Measurements from ENCODE around the gene PLCB2. TPM values are rescaled to one million over a fixed set of nuclear protein-coding genes. Genes with fewer than 3 reads are reported as not detected.

Gene PLCB2
- total RNA-seq, 1 donor from 2014 or later: 3.7 TPM

DNA sequence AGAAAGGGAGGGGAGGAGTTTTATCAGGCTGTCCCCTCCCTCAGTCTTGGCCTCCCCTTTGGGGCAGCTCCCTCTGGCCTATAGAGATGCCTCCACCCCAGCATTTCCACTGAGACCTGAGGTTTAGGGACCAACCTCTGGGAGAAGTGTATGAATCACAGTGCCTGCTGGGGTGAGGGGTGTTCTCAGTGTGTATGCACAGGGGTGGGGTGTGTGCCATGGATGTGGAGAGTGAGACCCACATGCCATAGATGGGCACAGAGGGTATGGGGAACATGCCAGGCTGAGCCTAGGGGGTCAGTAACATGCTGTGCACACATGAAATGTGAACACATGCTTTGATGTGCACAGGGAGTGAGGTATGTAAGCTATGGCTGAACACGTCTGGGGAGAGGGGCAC is 12.4 kb downstream of the PLCB2 start:
- H3K4me3 ChIP-seq (ENCODE audit: insufficient read depth, low read depth, low read length): no peak overlapping the region
- no peak overlapping the region for H3K27ac ChIP-seq (ENCODE audit: low read depth, low read length)
- peaks cover 4% of the 10 kb centered on the region for H3K4me1 ChIP-seq (ENCODE audit: insufficient read depth, low read length)
- FAIRE-seq: no peak
- H3K27ac Mint-ChIP-seq (ENCODE audit: unreplicated experiment): no peak overlapping the region
- no peak overlapping the region for H3K9ac ChIP-seq (ENCODE audit: low read length)
- no peaks in the 10 kb centered on the region for H3K9me3 ChIP-seq (ENCODE audit: insufficient read depth, low read depth, low read length)
- no peak for DNase-seq (ENCODE audit: low read depth)
- no peaks in the 10 kb centered on the region for H4K20me1 ChIP-seq (ENCODE audit: insufficient read depth, low read length)
- TF ChIP-seq, protein P1, sequence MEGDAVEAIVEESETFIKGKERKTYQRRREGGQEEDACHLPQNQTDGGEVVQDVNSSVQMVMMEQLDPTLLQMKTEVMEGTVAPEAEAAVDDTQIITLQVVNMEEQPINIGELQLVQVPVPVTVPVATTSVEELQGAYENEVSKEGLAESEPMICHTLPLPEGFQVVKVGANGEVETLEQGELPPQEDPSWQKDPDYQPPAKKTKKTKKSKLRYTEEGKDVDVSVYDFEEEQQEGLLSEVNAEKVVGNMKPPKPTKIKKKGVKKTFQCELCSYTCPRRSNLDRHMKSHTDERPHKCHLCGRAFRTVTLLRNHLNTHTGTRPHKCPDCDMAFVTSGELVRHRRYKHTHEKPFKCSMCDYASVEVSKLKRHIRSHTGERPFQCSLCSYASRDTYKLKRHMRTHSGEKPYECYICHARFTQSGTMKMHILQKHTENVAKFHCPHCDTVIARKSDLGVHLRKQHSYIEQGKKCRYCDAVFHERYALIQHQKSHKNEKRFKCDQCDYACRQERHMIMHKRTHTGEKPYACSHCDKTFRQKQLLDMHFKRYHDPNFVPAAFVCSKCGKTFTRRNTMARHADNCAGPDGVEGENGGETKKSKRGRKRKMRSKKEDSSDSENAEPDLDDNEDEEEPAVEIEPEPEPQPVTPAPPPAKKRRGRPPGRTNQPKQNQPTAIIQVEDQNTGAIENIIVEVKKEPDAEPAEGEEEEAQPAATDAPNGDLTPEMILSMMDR (IDR thresholded peaks at IDR 0.05; ENCODE audit: insufficient read depth, low read depth, low read length): no peak
- no peak for TF ChIP-seq EZH2 (IDR thresholded peaks at IDR 0.05; ENCODE audit: insufficient read depth, low read length)
- H3K36me3 Mint-ChIP-seq (ENCODE audit: low read depth, unreplicated experiment): peaks cover 3% of the 10 kb centered on the region
- peaks cover 17% of the 10 kb centered on the region for H3K27me3 ChIP-seq (ENCODE audit: insufficient read depth, low read length)
- H3K36me3 ChIP-seq (ENCODE audit: insufficient read depth, low read length): no peaks in the 10 kb centered on the region
- no peak overlapping the region for H3K4me3 Mint-ChIP-seq (ENCODE audit: unreplicated experiment)
- H3K27me3 Mint-ChIP-seq (ENCODE audit: low read depth, unreplicated experiment): peaks cover 67% of the 10 kb centered on the region
- H2AFZ ChIP-seq (ENCODE audit: low read depth, low read length): peak overlapping the region; percentile 26
- H3K79me2 ChIP-seq (ENCODE audit: insufficient read depth, low read length): no peaks in the 10 kb centered on the region
- H3K4me1 Mint-ChIP-seq (ENCODE audit: low read depth, unreplicated experiment): no peaks in the 10 kb centered on the region
- peaks cover 6% of the 10 kb centered on the region for H3K9me3 Mint-ChIP-seq (ENCODE audit: unreplicated experiment)
- H3K4me2 ChIP-seq (ENCODE audit: low read length): no peak overlapping the region

DNA sequence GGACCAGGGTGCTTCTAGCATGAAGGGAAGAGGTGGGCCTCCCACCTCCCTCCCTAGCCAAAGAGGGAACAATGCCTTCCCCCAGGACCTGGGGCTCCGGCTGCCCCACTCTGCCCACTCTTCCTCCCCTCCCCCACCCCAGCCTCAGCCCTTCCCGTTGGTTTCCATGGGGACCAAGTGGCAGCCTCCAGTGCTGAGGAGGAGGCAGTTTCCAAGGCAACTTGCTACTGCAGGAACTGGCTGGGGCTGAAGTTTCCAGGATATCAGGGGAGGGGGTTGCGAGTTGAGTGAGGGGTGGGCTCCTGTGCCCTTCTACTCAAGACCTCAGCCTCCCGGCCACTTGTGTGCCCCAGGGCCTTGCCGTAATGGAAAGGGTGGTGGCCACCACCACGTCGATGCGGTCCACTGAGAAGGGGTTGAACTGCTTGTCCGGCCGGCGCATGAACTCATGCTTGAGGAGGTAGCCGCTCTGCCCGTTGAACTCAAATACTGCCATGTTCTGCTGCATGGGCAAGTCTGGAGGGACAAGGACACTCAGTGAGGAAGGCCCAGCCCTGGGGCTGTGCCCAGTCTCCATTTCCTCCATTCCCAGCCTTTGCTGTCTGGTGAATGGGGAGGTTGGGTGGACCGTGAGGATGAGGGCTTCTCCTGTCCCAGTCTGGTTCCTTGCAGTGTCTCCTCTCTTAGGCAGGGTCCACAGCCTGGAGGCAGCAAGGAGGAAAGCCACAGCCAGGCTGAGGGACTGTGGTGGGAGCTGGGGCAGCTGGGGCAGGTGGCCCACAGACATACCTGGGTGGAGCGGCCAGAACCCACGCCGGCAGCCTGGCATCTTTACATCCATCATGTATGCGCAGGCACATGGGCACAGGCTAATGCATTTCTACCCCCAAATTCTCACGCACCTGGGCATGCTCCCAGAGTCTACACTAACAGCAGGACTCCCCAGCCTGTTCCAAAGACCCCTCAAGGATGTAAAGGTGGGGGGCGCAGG is 13.5 kb downstream of the PLCB2 start:
- TF ChIP-seq EZH2 (IDR thresholded peaks at IDR 0.05; ENCODE audit: insufficient read depth, low read length): no peak
- TF ChIP-seq, protein P1 (IDR thresholded peaks at IDR 0.05; ENCODE audit: insufficient read depth, low read depth, low read length): no peak
- no peaks in the 10 kb centered on the region for H3K4me1 Mint-ChIP-seq (ENCODE audit: low read depth, unreplicated experiment)
- peaks cover 4% of the 10 kb centered on the region for H3K4me1 ChIP-seq (ENCODE audit: insufficient read depth, low read length)

DNA sequence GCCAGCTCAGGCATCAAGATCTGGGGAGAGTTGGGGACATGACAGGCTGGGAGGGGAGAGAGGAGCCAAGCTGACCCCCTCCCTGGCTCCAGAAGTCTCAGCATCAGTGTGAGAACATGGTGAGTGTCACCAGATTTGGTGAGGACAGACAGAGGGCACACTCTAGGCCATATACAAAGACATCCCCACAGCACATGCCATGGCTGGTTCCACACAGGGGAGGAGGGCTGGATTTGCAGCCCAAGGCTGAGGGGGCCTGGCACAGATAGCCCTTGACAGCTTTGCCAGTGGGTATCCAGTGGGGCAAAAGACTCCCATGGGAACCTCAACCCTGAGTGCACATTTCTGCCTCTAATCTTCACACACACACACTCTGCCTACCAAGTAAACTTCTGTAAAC is 14.7 kb downstream of the PLCB2 start:
- no peak for FAIRE-seq
- H3K9me3 Mint-ChIP-seq (ENCODE audit: unreplicated experiment): no peaks in the 10 kb centered on the region
- Histone ChIP-seq H2AFZ (ENCODE audit: low read depth, low read length) (no peak overlapping the region), H3K9me3 (ENCODE audit: insufficient read depth, low read depth, low read length) (no peaks in the 10 kb centered on the region), H3K4me1 (ENCODE audit: insufficient read depth, low read length) (peaks cover 4% of the 10 kb centered on the region), H3K4me2 (ENCODE audit: low read length) (no peak overlapping the region), H3K79me2 (ENCODE audit: insufficient read depth, low read length) (no peaks in the 10 kb centered on the region), H3K27me3 (ENCODE audit: insufficient read depth, low read length) (peaks cover 17% of the 10 kb centered on the region), H4K20me1 (ENCODE audit: insufficient read depth, low read length) (no peaks in the 10 kb centered on the region), H3K9ac (ENCODE audit: low read length) (no peak overlapping the region), H3K4me3 (ENCODE audit: insufficient read depth, low read depth, low read length) (no peak overlapping the region), H3K36me3 (ENCODE audit: insufficient read depth, low read length) (no peaks in the 10 kb centered on the region), H3K27ac (ENCODE audit: low read depth, low read length) (no peak overlapping the region)
- TF ChIP-seq EZH2 (IDR thresholded peaks at IDR 0.05; ENCODE audit: insufficient read depth, low read length): no peak
- TF ChIP-seq, protein P1 (IDR thresholded peaks at IDR 0.05; ENCODE audit: insufficient read depth, low read depth, low read length): no peak
- H3K36me3 Mint-ChIP-seq (ENCODE audit: low read depth, unreplicated experiment): peaks cover 2% of the 10 kb centered on the region
- H3K4me3 Mint-ChIP-seq (ENCODE audit: unreplicated experiment): no peak overlapping the region
- H3K4me1 Mint-ChIP-seq (ENCODE audit: low read depth, unreplicated experiment): no peaks in the 10 kb centered on the region
- no peak for DNase-seq (ENCODE audit: low read depth)
- peaks cover 77% of the 10 kb centered on the region for H3K27me3 Mint-ChIP-seq (ENCODE audit: low read depth, unreplicated experiment)
- no peak overlapping the region for H3K27ac Mint-ChIP-seq (ENCODE audit: unreplicated experiment)

More for the DNA sequence above, 13.5 kb downstream of the PLCB2 start:
- H3K4me3 ChIP-seq (ENCODE audit: insufficient read depth, low read depth, low read length): no peak overlapping the region
- no peak overlapping the region for H3K9ac ChIP-seq (ENCODE audit: low read length)
- no peak overlapping the region for H2AFZ ChIP-seq (ENCODE audit: low read depth, low read length)
- no peak overlapping the region for H3K27ac Mint-ChIP-seq (ENCODE audit: unreplicated experiment)
- H3K9me3 ChIP-seq (ENCODE audit: insufficient read depth, low read depth, low read length): no peaks in the 10 kb centered on the region
- no peaks in the 10 kb centered on the region for H4K20me1 ChIP-seq (ENCODE audit: insufficient read depth, low read length)
- peaks cover 77% of the 10 kb centered on the region for H3K27me3 Mint-ChIP-seq (ENCODE audit: low read depth, unreplicated experiment)
- no peaks in the 10 kb centered on the region for H3K36me3 ChIP-seq (ENCODE audit: insufficient read depth, low read length)
- peaks cover 17% of the 10 kb centered on the region for H3K27me3 ChIP-seq (ENCODE audit: insufficient read depth, low read length)
- DNase-seq (ENCODE audit: low read depth) (no peak), FAIRE-seq (no peak)
- no peaks in the 10 kb centered on the region for H3K79me2 ChIP-seq (ENCODE audit: insufficient read depth, low read length)
- no peak overlapping the region for H3K4me3 Mint-ChIP-seq (ENCODE audit: unreplicated experiment)
- H3K9me3 Mint-ChIP-seq (ENCODE audit: unreplicated experiment): no peaks in the 10 kb centered on the region
- no peak overlapping the region for H3K27ac ChIP-seq (ENCODE audit: low read depth, low read length)
- H3K4me2 ChIP-seq (ENCODE audit: low read length): no peak overlapping the region
- H3K36me3 Mint-ChIP-seq (ENCODE audit: low read depth, unreplicated experiment): peaks cover 2% of the 10 kb centered on the region

Measured in astrocyte (in vitro differentiated cells and primary cell).